ENCODE results near the gene COLEC12.

GRCh38 chr18:416930-417329 is 83.6 kb downstream of the COLEC12 start:
- TF ChIP-seq CTCF (IDR thresholded peaks at IDR 0.05) (no peak), POLR2AphosphoS5 (IDR thresholded peaks at IDR 0.05) (no peak), EP300 (IDR thresholded peaks at IDR 0.05) (no peak), POLR2A (IDR thresholded peaks at IDR 0.05) (no peak)
